Upper lobe of right lung (tissue), 1 donor: ENCODE data around the gene SNRPE. TPM values are rescaled to one million over a fixed set of nuclear protein-coding genes. Genes with fewer than 3 reads are reported as not detected.

Source experiments
- ATAC-seq: fragments of 200-7000 bp; cut with Tn5 transposase; one replicate; pipeline ENCODE4 v1.9.1; 2020; ENCODE audit warnings: mild to moderate bottlenecking, moderate library complexity
- DNase-seq: peaks from one replicate; pipeline ENCODE4 v3.0.0-alpha.2; 2020
- H3K27ac ChIP-seq: fragments of 200-600 bp; one replicate; pipeline ENCODE4 v1.8.0; 2022
- H3K27me3 ChIP-seq: fragments of 200-600 bp; one replicate; pipeline ENCODE4 v1.8.0; 2022; ENCODE audit warnings: mild to moderate bottlenecking
- H3K36me3 ChIP-seq: fragments of 200-600 bp; one replicate; pipeline ENCODE4 v1.8.0; 2022
- H3K4me1 ChIP-seq: fragments of 200-600 bp; one replicate; pipeline ENCODE4 v1.8.0; 2022
- H3K4me3 ChIP-seq: fragments of 200-600 bp; one replicate; pipeline ENCODE4 v1.8.0; 2022; ENCODE audit warnings: mild to moderate bottlenecking
- H3K9me3 ChIP-seq: fragments of 200-600 bp; one replicate; pipeline ENCODE4 v1.8.0; 2022
- intact Hi-C: fragments of 100-400 bp; cut with DNase I; formaldehyde crosslinking; loops from one replicate; pipeline ENCODE4 v1.11.0; 2022
- long read RNA-seq: library from polyadenylated mRNA; unstranded; transcript quantifications from one replicate; pipeline ENCODE4 v2.0.0, GENCODE V29; 2021
- total RNA-seq: library from RNA; stranded (reverse); fragmentation: NEBNext Ultra II Directional; extraction: Animal tissue kit (Norgen Biotek cat#: 25700); gene quantifications from one replicate; pipeline ENCODE4 v1.2.1, GENCODE V29; 2021
- TF ChIP-seq, protein P1 (sequence below): fragments of 200-600 bp; IDR thresholded peaks from one replicate; pipeline ENCODE4 v1.8.0; 2022; ENCODE audit warnings: antibody characterized with exemption
- donor health status: DM: no; HTN: yes; CAD: no; lungs with severe emphysema.

The SNRPE gene
- total RNA-seq, result 58.0 TPM
- long read RNA-seq, transcript SNRPE-202 (5 exons, 942 nt), result major isoform, 12 of 15 reads
- long read RNA-seq, partial matches to known transcripts, result 0 of 15 reads
- long read RNA-seq, other reads (novel, unspliced or antisense), result 0 of 15 reads

DNA sequence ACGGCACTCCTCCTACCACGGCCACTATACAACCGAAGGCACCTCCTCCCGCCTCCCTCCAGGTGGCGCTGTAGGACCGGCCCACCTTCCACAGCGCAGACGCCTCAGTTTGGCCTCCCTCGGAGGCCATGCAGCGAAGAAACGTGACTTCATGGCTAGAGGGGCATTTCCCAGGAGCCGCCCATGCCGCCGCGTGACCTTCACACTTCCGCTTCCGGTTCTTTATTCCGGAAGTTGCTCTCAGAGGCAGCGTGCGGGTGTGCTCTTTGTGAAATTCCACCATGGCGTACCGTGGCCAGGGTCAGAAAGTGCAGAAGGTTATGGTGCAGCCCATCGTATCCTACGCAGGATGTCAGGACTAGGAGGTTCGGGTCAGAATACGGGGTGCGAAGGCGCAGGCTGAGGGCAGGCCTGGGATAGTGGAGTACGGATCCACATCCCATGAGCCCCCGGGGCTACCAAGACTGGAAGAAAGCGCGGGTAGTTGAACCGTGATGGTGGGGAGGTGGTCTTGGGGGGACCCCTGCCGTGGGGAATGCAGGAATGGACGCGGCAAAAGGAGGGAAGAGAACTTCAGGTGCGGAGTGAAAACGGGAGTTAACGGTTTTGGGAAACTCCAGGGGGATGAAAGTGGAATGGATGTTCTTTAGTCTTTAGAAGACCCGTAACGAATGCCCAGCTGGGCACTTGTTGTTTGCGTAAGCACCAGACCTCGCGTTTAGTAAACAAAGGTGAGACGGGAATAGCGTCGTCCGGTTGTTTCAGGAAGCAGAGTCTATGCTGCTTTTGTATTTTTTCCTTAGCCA is at the start of gene SNRPE:
SNRPE (plus strand) TSS at position 221 of the 806 bp plus-strand sequence; CDS start at position 282, 61 bp downstream.
- peak; percentile 100 for ATAC-seq
- H3K4me1 ChIP-seq, result peaks cover 13% of the 10 kb centered on the region
- peaks cover 32% of the 10 kb centered on the region for H3K36me3 ChIP-seq
- H3K27me3 ChIP-seq, result no peaks in the 10 kb centered on the region
- DNase-seq, result peak; percentile 97
- H3K27ac ChIP-seq, result peak within 1 kb of the TSS; percentile 74
- TF ChIP-seq, protein P1, sequence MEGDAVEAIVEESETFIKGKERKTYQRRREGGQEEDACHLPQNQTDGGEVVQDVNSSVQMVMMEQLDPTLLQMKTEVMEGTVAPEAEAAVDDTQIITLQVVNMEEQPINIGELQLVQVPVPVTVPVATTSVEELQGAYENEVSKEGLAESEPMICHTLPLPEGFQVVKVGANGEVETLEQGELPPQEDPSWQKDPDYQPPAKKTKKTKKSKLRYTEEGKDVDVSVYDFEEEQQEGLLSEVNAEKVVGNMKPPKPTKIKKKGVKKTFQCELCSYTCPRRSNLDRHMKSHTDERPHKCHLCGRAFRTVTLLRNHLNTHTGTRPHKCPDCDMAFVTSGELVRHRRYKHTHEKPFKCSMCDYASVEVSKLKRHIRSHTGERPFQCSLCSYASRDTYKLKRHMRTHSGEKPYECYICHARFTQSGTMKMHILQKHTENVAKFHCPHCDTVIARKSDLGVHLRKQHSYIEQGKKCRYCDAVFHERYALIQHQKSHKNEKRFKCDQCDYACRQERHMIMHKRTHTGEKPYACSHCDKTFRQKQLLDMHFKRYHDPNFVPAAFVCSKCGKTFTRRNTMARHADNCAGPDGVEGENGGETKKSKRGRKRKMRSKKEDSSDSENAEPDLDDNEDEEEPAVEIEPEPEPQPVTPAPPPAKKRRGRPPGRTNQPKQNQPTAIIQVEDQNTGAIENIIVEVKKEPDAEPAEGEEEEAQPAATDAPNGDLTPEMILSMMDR, result peak; percentile 92
- H3K4me3 ChIP-seq, result peak within 1 kb of the TSS; percentile 100
- no peaks in the 10 kb centered on the region for H3K9me3 ChIP-seq
- intact Hi-C loops, result loop anchor here (5.0 kb wide), 1 partner anchor 271 kb away; no protein-coding TSS in a partner anchor

DNA sequence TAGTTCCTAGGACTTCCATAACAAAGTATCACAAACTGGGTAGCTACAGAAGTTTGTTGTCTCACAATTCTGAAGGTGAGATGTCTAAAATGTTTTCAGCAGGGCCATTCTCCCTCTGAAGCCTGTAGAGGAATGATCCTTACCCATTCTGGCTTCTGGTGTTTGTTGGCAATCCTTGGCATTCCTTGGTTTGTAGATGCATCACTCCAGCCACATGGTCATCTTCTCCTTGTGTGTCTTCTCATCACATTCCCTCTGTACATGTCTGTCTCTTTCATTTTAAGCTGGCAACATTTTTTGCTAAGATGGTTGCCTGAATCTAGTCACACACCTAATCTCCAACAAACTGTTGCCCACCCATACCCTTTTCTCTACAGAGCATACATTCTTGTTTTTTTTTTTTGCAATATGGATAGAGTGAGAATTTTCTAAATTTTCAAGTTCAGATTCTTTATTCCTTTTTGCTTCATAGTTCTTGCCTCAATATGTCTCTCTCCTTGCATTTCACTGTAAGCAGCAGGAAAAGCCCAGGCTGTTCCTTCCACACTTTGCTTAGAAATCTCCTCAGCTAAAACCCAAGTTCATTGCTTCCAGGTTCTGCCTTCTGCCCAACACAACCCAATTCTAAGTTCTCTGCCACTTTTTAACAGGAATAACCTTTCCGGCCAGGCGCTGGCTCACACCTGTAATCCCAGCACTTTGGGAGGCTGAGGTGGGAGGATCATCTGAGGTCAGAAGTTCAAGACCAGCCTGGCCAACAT is 47.6 kb upstream of the SNRPE start:
- no peak for ATAC-seq
- no peaks in the 10 kb centered on the region for H3K27me3 ChIP-seq
- no peak overlapping the region for H3K27ac ChIP-seq
- H3K9me3 ChIP-seq, result no peaks in the 10 kb centered on the region
- no peak for DNase-seq
- H3K4me3 ChIP-seq, result no peak overlapping the region
- TF ChIP-seq, protein P1, result no peak
- peaks cover 73% of the 10 kb centered on the region for H3K36me3 ChIP-seq
- peaks cover 11% of the 10 kb centered on the region for H3K4me1 ChIP-seq
- intact Hi-C loops, result no loop called here

DNA sequence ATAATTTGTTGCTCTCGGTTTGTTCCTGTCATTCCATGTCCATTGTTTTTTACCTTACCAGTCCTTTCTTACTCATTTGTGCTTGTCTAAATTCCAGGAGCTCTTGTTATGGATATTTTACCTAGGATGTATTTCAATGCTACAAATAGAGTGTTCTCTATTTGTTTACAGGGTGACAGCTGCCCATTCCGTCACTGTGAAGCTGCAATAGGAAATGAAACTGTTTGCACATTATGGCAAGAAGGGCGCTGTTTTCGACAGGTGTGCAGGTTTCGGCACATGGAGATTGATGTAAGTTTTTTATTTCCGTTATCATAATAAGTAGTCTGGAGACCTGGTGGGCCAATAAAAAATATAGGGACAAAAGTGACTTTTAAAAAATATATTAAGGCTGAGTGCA is 43.0 kb upstream of the SNRPE start:
- Histone ChIP-seq H3K4me1 (peaks cover 7% of the 10 kb centered on the region), H3K27me3 (no peaks in the 10 kb centered on the region), H3K9me3 (no peaks in the 10 kb centered on the region), H3K36me3 (peaks cover 93% of the 10 kb centered on the region), H3K4me3 (no peak overlapping the region), H3K27ac (no peak overlapping the region)
- TF ChIP-seq, protein P1, result no peak
- ATAC-seq (no peak), DNase-seq (no peak)
- intact Hi-C loops, result no loop called here

DNA sequence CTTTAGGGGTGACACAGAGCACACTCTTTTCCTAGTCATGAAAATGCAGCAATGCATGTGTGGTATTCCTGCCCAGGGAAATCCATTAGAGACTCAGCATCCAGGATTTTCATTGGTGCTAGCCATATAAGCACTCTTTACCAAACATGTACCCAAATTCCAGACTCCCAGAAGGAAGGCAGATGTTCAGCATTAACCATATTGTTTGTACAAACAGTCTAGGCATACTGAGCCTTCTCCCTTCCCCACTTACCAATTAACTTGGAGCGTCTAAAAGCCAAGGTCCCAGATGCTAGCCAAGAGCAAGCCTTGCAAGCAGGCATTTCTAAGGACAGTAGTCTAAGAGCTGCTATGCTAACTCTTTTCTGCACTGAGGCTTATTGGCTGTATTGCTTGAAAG is 38.1 kb upstream of the SNRPE start:
- TF ChIP-seq, protein P1, result no peak
- DNase-seq (no peak), ATAC-seq (no peak)
- Histone ChIP-seq H3K27me3 (no peaks in the 10 kb centered on the region), H3K27ac (no peak overlapping the region), H3K9me3 (no peaks in the 10 kb centered on the region), H3K4me1 (no peaks in the 10 kb centered on the region), H3K36me3 (peaks cover 95% of the 10 kb centered on the region), H3K4me3 (no peak overlapping the region)
- intact Hi-C loops, result no loop called here

DNA sequence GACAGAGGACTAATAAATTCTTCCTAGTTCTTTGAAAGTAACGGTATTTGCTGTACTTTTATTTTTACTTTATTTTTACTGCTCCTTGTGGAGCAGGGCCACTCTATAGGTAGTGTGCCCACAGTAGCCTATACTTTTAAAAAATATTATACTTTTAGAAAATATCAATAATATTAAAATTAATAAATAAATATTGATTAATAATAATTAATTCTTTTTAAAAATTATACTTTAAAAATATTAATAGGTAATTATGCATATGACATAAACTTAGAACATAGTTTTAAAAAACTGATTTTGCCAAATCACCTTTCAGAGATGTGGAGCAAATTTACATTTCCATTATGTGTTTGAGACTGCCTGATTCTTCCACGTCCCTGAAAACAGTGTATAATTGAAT is 35.2 kb upstream of the SNRPE start:
- Histone ChIP-seq H3K4me1 (peaks cover 13% of the 10 kb centered on the region), H3K9me3 (no peaks in the 10 kb centered on the region), H3K36me3 (peaks cover 95% of the 10 kb centered on the region), H3K27me3 (no peaks in the 10 kb centered on the region), H3K27ac (no peak overlapping the region), H3K4me3 (no peak overlapping the region)
- ATAC-seq, result no peak
- intact Hi-C loops, result no loop called here
- TF ChIP-seq, protein P1, result no peak
- DNase-seq, result no peak
